HG02943 (cell line): ENCODE data around the gene PALMD.

Source experiments
- ATAC-seq: cut with Tn5 transposase; IDR thresholded peaks from one replicate; pipeline ENCODE4 v1.9.1; 2021; ENCODE audit warnings: mild to moderate bottlenecking, low read depth, moderate library complexity; ENCODE audit not compliant: unreplicated experiment

PALMD gene

GRCh38 chr1:99737016-99737415 is 91.1 kb downstream of the PALMD start:
- no peak for ATAC-seq

- ATAC-seq = no peak
These were observed 93.0 kb downstream of the PALMD start for GRCh38 chr1:99738858-99739465.

GRCh38 chr1:99740141-99740540 is 94.2 kb downstream of the PALMD start:
- ATAC-seq = no peak
